Measurements from ENCODE around the gene KRT73.

The KRT73 gene

GRCh38 chr12:52564582-52564981 lies 53.8 kb downstream of the KRT73 start:
- no peak for DNase-seq

GRCh38 chr12:52561880-52562449 lies 56.4 kb downstream of the KRT73 start:
- DNase-seq, result no peak

DNA sequence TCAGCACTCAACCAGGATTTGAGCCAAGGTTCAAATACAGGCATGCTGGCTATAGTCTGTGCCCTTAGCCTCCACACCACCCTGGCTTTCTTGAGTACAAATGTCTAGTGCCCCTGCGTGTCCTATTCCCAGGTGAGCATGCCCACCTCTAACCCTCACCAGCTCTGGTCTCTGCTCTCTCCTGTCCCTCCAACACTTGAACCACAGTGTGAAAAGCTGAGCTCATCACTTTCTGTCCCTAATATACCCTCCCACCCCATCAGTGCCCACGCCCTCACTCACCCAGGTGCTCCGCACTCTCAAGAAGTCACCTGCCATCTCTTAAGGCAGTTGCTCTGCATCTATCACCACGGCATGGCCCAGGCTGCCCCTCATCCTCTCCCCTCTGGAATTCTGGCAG lies 58.4 kb downstream of the KRT73 start:
- no peak for DNase-seq

- DNase-seq, result no peak
Observed at GRCh38 chr12:52558781-52559445, 59.4 kb downstream of the KRT73 start.

All from MV-4-11 (cell line).